Neural cell (in vitro differentiated cells): ENCODE measurements around the gene DNAH6.
A peak's percentile ranks its signal among the peaks of the same experiment; 100 is the strongest.

ENCODE experiments used
- CTCF ChIP-seq: fragments of 450-650 bp; IDR thresholded peaks from 2 replicates; pipeline ENCODE4 v1.5.1; 2014; ENCODE audit warnings: antibody characterized with exemption, mild to moderate bottlenecking, moderate library complexity; ENCODE audit not compliant: poor library complexity, severe bottlenecking
- EP300 ChIP-seq: fragments of 450-650 bp; conservative IDR thresholded peaks from 2 replicates; pipeline ENCODE4 v1.6.1; 2014; ENCODE audit warnings: antibody characterized with exemption, mild to moderate bottlenecking, moderate library complexity; ENCODE audit not compliant: poor library complexity, severe bottlenecking
- REST ChIP-seq: IDR thresholded peaks from 2 replicates; pipeline ENCODE4 v1.6.1; 2012; ENCODE audit warnings: borderline replicate concordance

- TF ChIP-seq CTCF = peak; percentile 85
- TF ChIP-seq REST = no peak
- no peak for TF ChIP-seq EP300
Measured at GRCh38 chr2:84495539-84496146, 20.7 kb upstream of the DNAH6 start.
